Measurements from ENCODE around the gene ETV3.

The ETV3 gene

DNA sequence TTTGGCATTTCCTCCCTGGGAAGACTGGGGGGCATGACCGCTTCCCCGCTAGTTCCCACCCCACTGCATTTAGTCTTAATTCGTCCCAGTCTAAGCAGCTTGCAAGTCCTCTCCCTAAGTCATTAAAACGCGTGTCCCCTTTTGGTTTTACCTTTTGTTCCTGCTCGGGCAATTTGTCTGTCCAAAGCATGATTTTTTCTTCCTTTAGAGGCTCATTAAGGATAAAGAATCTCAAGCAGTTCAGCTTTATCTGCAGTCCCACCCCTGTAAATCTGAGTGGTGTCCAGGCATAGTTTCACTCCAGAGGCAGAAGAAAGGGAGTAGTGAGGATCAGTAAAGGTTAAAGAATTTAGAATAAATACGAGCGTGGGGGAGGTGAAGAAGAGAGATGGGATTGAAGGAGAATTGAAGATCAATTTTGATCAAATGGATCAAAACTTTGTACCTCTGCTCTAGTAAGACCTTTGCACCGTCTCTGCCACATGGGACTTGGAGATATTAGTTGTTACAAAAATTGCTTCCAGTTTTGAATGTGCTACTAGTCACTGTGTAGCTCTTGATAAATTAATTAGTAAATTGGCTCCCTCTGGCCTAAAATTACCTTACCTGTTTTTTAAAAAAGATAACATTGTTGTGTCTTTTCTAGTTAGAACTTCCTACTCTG lies 989 bp upstream of the ETV3 start:
- no peak for DNase-seq (ENCODE audit: low read depth)

DNA sequence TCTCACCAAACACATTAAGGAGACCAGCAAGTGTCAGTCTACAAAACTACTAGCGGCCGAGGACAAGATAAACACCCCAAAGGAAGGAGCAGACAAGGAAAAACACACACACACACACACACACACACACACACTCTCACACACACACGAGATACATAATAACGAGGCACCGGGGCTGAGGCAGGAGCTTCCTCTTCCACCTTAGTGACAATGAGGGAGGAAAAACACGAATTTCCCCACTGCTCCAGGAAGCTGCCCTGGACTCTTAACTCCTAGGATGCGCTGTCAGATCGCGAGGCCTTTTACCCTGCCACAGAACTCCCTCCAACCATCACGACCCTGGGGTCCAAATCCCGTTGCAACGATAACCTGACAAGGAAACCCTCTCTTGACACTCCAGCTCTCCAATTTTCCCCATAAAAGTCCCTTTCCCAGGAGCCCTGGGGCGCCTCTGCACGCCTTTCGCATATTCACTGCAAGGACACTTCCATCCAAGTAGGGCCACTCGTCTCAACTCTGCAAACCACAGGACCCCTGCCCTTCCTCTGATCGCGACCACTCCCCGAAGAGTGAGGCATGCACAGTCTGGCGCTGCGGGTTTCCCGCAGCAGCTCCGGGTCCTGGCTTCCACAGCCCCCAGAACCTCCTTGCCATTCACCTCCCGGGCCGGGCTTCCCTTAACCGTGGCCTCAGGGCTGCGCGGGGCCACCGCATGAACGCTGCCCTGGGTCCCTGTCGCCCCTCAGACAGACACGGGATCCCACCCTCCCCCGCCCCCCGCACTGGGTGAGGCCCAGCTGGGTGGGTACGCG lies 581 bp downstream of the ETV3 start:
- no peak for DNase-seq (ENCODE audit: low read depth)

DNA sequence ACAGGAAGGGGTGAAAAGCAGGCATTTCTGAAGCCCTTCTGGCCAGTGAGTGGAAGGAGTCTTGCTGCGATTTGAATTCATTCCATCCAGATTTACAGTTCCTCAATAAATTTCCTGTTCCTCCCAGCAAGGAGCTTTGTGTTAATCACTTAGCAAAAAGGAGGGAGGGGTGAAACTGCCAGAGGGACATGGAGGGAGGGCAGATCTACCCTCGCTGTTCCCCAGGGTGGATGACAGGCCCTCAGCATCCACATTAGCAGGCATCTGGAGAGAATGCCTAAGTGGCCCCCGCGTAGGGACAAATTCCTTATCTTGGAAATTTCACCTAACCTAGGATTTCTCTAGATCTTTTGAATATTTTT lies 1.2 kb downstream of the ETV3 start:
- DNase-seq (ENCODE audit: low read depth) = no peak

DNA sequence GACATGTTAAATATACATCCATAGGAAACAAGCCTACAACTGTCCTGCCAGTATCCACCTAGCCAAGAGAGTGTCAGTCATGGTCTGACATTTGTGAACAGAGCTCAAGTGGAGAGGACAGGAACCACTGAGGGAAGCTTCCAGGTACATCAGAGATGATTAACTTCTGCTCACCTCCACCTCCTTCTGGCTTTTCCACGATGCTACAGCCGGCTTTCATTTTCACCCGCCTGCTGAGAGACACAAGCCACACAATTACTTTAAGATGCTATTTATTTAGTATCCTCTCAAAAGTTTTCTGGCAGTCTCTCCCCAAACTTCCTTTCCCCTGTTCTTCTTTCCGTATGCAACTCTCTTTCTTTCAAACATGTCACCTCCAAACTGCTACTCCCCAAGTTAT lies 2.1 kb downstream of the ETV3 start:
- DNase-seq (ENCODE audit: low read depth) = no peak

DNA sequence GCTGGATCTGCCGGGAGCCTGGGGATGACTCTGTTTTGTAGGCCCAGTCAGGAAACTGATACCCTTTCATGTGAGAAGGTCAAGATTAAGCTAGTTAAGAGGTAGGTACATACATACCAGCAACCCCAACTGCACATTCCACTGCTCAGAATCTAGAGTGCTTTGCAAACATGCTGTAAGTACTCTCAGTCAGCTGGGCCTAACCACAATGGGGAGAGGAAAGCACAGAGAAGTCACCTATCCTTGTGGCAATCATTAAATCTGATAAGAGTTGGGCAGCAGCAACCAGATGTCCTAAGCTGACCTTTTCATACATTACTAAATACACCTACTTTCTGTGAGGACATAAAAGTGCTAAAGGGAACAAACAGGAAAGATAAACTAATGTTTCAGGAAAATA lies 2.5 kb downstream of the ETV3 start:
- DNase-seq (ENCODE audit: low read depth) = no peak

DNA sequence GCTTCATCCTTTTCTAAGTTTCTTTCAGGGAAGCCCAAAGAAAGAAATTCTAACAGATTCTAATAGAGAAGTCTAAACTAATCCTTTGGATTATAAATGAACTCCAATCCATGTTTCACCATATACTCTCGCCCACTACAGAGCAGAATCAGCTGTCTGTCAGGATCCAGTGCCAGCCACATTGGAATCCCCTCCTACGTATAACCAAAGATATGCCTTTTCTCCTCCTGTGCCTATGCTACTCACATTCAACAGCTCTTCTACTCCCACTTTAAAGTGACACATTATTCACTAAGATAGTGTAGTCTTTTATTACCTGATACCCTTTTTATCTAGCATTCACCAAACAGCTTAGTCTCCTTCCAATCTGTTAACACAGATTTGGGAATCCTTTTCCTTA lies 3.1 kb downstream of the ETV3 start:
- DNase-seq (ENCODE audit: low read depth) = no peak

DNA sequence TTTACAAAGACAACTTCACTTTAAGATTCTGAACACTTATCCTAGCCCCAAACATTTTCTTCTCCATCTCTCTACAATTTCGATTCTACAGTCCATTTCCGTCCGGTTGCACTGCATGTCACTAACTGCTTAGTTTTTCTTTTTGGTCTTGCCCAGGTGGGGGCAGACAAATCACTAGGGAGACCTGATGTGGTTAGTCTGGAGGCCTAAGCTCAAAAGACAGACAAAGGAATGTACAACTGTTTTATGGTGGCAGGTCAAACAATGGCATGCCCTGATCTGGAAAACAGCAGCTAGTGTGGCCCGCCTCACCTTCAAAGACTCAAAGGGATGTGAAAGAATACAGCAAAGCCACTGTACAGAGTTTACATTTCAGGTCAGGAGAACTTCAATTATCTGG lies 3.8 kb downstream of the ETV3 start:
- DNase-seq (ENCODE audit: low read depth) = no peak

DNA sequence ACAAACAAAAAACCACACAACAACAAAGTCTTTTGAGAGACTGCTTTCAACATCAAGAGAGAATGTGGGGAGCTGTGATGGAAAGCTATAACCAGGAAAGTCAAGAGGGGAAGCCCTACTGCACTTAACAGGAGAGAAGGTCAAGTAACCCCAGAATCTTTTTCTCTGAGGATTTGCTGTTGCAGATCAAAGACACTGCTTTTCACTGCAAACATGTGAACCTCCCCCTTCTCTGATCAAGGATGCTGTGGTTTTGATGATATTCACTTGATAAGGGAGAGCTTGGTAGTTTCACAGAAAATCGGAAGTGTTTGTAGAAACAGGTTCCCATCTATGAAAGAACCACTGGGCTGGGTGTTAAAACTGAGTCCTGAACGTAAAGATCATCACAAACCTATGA lies 4.8 kb downstream of the ETV3 start:
- no peak for DNase-seq (ENCODE audit: low read depth)

DNA sequence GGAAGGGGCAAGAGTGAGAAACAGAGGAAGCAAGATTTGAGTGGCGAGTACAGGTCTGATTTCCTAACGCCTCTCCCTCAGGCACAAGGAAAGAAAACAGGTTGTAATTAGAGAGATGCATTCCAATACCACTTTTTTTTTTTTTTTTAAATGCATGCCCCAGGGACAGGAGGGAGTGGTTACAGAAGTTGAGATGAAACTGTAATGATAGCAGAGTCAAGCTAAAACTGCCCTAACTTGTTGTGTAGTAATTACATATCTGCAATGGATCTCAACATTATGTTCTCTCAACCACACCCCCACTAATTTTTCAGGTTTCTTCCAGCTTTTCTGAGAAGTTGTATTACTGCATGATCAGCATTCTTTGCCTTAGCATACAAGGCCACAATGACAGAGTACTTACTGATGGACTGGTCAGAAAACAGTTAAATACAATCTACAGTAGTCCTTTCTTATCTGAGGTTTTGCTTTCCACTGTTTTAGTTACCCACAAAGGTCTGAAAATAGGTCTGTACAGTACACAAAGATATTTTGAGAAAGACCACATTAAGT lies 5.5 kb downstream of the ETV3 start:
- no peak for DNase-seq (ENCODE audit: low read depth)

DNA sequence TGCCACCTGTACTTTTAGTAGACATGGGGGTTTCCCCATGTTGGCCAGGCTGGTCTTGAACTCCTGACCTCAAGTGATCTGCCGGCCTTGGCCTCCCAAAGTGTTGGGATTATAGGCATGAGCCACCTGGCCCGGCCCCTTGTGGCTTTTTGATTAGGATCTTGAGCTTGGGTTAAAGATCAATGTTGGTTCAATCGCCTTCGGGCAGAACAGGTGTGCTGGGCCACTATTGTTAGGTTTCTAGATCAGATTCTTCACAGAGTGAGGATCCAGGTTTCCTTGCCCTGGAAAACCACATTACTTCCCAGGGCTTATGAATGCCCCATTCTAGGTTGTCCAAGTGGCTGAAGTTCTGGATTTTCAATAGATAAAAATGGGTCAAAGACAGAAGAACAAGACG lies 6.1 kb downstream of the ETV3 start:
- no peak for DNase-seq (ENCODE audit: low read depth)

DNA sequence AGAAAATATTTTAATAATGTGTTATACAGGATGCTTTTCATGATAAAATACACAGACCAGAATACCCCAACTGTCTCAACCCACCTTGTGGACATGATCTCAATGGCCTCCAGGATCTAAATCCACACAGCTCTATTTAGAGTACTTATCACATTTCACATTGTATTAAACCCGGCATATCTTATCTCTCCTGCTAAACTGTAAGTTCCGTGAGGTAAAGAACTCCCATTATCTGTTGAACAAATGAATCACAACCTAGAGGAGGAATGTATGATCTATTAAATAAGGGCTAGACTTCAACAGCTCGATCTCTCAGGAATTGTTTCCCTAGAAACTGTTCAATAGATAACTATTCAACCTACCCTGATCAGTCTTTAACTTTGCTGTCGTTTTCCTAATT lies 6.9 kb downstream of the ETV3 start:
- no peak for DNase-seq (ENCODE audit: low read depth)

DNA sequence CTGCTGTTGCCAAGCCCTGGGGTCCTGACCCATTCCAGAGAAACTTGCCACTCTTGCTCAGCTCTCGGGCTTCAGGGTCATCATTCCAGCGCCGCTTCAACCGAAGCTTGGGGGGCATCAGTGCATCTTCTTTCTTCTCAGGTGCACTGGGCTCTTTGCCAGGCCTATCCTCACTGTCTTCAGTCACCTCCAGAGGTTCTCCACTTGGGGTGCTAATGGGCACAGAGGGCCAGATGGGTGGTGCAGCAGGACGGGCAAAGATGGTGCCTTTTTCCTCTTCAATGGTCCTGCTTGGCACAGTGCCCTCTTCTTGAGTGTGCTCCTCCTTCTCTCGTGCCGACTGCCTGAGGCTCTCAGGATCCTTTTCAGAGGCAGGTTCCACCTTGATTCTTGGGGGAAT lies 13.3 kb downstream of the ETV3 start:
- DNase-seq (ENCODE audit: low read depth) = no peak

DNA sequence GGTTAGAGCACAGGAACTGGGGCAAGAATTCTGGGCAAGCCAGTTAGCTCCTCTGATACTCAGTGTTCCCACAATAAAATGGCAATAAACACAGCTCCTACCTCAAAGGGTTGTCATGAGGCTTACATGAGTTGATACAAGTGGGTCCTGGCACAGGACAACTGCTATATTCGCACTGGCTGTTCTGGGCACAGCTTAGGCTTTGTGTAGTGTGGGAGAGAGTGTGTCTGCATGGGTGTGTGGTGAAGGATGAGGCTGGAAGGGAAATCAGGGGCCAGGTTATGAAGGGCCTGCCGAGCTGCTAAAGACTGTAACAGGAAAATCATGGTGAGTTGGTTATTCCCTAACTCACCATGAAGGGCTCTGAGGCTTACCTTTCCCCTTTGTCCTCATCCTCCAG lies 18.7 kb downstream of the ETV3 start:
- DNase-seq (ENCODE audit: low read depth) = no peak

DNA sequence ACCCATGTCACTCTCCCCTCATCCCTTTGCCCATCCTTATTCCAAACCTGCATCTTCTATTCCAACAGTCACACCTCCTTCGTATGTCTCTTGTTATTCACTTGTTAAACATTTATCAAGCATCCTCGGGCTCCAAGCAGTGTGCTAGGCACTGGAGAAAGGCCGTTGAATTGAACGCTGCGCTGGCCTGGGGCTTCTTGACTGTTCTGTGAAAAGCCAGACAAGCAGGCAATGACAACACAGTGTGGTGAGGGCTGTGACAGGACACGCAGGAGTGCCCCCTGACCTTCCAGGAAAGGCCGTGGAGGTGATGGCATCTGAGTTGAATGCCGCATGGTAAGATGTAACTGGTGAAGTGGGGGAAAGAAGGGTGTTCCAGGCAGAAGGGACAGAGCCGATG lies 19.2 kb downstream of the ETV3 start:
- DNase-seq (ENCODE audit: low read depth) = no peak

DNA sequence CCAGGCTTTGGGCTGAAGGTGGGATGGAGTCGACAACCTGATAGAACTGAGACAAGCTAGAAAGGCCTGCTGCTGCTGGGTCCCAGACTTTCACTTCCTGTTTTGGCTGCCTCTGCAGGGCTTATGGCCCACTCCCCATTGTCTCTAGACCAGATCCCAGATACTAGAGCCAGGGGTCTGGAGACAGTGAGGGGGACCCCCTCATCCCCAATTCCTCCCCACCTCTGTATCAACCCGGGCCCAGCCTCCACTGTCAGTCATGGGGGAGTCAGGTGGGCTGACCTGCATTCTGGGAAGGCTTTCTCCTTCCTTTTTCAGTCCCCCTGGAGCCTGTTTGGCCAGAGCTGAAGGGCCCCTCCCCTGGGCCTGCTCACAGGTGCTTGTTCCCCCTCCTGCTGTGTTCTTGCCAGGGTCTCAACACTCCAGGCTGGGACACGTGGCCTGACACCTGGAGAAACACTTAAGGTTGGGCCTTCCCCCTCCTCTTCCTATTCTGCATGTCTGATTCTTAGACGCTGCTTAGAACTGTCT lies 20.6 kb downstream of the ETV3 start:
- DNase-seq (ENCODE audit: low read depth) = no peak

DNA sequence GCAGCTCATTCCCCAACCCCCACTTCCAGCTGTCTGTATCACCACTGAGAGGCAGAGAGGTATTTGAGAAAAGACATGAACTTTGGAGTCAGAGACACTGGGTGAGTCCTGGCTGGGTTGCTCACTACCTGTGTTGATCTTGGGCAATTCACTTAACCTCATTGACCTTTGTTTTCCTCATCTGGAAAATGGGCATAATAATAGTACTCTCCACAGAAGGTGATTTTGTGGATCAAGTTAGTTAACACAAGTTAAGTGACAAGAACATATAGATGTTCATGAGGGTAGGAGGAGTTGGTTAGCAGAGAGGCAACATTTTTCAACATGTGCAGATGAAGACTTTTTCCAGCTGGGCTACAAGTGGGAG lies 21.5 kb downstream of the ETV3 start:
- no peak for DNase-seq (ENCODE audit: low read depth)

DNA sequence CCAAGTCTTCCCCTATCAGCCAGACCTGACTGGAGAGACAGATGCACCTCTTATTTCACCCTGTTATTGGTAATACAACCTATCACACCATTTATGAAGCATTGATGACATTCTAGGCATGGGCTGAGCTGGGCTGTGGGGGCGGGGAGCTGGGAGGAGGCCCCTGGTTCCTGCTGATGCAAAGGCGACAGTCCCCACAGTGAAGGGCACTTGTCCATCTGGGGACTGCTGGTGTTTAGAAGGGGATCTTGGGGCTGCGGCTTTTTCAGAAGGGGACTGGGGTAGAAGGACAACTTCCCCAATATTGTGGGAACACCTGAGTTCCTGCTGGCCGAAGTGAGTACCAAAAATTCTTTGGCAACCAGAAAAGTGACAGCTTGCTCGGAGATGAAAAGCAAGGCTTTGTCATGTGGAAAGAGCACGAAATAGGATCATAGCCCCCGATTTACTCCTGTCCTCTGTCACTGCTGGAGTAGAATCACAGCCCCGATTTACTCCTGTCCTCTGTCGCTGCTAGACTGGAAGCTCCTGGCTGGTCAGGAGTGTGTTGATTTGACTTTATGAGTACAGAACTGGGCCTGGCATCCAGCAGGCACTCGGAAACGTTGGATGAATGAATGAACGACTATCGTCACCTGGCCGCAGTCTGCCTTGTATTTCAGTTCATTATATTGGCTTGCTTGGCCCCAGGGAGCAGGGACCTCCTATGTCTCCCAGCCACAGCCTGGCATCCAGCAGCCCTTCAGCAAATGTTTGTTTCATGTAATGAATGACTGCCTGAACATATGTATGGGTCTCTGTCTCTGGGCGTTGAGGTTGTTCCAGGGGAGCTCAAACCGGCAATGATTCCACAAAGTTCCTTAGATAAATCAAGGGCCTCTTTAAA lies 22.1 kb downstream of the ETV3 start:
- DNase-seq (ENCODE audit: low read depth) = no peak

DNA sequence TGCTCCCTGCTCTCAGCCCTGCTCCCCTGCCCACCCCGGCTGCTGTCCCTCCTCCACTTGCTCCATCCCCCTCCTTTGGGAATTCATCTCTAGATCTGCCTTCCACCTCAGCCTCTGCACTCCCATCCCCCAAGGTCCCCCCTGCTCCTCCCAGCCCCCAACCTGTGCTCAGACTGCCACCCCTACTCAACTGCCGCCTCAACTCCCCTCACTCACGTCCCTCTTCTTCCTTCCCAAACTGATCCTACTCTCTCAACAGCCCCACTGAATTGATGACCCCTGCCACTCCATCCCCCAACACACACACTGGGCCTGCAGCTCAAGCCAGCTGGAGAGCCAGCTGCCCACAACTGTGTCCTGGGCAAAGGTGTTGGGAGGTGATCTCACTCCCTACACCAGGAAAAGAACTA lies 22.8 kb downstream of the ETV3 start:
- no peak for DNase-seq (ENCODE audit: low read depth)

DNA sequence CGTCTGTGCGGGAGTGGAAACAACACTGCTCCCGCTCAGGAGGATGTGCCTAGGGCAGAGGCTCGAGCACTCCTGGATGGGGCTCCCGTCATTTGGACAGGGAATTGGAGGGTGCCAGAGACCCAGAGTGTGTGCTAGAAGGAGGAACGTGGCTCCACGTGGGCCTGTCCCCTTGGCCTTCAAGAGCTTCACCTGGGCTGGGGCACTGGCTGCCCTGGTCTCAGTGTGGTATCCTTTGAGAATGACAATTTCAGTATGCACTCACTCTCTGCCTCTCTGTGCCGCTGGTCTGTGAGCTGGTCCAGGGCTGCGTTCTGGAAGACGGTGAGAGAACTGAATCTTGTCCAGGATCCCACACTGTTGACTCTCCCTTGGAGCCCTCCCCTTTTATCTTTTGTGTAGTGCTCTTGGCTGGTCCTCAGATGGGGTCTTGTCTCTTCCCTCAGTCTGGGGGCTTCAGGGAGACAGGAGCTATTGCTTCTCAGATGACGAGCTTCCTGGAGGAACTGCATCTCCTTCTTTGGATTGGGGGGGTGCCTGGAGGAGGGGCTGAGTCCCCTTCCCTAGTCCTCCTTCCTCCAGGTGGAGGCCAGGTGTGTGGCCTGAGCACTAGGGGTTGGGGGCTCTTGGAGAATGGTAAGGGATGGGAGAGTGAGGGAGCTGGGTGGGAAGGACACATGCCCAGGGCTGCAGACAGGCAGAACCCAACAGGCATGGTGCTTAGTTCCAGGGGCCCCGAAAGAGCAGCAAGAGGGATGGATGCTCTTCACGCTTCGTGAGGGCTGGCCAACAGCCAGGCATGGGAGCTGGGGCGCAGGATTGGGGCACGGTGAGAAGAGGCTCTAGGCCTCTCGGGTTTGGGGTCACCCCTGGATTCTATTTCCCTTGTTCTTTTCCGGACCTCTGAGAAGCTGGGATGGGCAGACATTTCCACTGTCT lies 23.7 kb downstream of the ETV3 start:
- no peak for DNase-seq (ENCODE audit: low read depth)

DNA sequence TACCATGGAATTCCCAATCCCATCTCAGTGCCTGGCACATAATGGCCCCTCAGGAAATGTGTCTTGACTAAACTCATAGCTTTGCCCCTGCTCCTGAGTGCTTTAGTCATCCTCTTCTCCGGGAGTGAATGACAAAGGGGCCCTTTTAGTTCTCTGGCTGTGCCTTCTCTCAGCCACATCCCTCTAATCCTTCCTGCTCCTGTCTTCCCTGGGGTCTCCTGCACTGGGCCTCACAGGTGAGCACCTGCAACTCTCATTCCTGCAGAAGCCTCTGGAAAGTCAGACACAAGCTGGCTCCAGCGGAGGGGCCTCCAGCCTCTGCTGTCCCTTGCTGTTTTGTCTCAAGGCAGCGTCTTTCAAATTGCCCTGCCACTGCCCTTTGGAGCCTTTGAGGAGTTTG lies 24.6 kb downstream of the ETV3 start:
- no peak for DNase-seq (ENCODE audit: low read depth)

DNA sequence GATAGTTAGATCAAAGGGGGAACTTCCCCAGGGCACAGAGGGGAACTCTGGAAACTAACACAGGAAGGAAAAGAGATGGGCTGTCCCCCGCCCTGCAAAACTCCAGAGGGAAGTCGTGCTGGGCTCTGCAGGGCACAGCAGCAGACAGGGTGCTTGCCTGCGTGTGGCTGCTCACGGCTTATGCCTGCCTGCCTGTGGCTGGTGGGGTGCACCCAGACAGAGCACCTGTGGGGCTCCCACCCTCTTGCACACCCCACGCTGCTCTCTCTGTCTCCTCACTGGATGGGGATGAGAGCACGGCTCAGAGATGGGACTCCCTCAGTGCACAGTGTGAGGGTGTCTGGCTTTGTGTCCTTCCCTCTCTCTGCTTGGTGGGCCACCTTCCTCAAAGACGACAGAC lies 25.1 kb downstream of the ETV3 start:
- DNase-seq (ENCODE audit: low read depth) = no peak
